Measurements from ENCODE around the gene RAPGEF5.
A peak's percentile ranks its signal among the peaks of the same experiment; 100 is the strongest.

Gene RAPGEF5

DNA sequence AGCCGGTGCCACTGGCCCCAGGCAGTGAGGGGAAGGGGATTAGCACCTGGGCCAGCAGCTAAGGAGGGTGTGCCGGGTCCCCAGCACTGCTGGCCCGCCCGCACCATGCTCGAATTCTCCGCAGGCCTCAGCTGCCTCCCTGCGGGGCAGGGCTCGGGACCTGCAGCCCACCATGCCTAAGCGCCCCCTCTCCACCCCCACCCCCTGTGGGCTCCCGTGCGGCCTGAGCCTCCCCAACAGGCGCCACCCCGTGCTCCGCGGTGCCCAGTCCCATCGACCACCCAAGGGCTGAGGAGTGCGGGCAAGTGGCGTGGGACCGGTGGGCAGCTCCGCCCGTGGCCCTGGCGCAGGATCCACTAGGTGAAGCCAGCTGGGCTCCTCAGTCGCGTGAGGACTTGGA is 266.4 kb downstream of the RAPGEF5 start:
- Histone ChIP-seq H3K4me3 (ENCODE audit: low read depth, low read length) (no peak overlapping the region), H3K27me3 (replicated peaks) (no peaks in the 10 kb centered on the region), H3K27ac (no peak overlapping the region), H3K36me3 (replicated peaks) (no peaks in the 10 kb centered on the region)
- in situ Hi-C loops (cut with HindIII; ENCODE audit: low pct_ligation_motif_present, low sequenced_read_pairs): no loop called here
- no peak for DNase-seq
- TF ChIP-seq, protein P1, sequence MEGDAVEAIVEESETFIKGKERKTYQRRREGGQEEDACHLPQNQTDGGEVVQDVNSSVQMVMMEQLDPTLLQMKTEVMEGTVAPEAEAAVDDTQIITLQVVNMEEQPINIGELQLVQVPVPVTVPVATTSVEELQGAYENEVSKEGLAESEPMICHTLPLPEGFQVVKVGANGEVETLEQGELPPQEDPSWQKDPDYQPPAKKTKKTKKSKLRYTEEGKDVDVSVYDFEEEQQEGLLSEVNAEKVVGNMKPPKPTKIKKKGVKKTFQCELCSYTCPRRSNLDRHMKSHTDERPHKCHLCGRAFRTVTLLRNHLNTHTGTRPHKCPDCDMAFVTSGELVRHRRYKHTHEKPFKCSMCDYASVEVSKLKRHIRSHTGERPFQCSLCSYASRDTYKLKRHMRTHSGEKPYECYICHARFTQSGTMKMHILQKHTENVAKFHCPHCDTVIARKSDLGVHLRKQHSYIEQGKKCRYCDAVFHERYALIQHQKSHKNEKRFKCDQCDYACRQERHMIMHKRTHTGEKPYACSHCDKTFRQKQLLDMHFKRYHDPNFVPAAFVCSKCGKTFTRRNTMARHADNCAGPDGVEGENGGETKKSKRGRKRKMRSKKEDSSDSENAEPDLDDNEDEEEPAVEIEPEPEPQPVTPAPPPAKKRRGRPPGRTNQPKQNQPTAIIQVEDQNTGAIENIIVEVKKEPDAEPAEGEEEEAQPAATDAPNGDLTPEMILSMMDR (IDR thresholded peaks at IDR 0.05; ENCODE audit: low read depth, low read length, missing control alignments): no peak

DNA sequence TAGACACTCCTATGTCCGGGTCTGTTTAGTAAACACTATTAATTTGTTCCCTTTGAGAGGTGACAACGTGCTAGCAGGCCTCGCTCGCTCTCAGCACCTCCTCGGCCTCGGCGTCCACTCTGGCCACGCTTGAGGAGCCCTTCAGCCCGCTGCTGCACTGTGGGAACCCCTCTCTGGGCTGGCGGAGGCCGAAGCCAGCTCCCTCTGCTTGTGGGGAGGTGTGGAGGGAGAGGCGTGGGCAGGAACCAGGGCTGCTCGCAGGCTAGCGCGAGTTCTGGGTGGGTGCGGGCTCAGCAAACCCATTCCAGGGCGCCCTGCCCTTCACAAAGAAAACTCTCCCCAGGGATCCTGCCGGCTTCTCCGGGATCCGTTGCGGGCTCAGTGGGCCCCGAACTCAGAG is 266.8 kb downstream of the RAPGEF5 start:
- TF ChIP-seq, protein P1 (IDR thresholded peaks at IDR 0.05; ENCODE audit: low read depth, low read length, missing control alignments): no peak
- Histone ChIP-seq H3K4me3 (ENCODE audit: low read depth, low read length) (no peak overlapping the region), H3K27me3 (replicated peaks) (no peaks in the 10 kb centered on the region), H3K36me3 (replicated peaks) (no peaks in the 10 kb centered on the region), H3K27ac (no peak overlapping the region)
- in situ Hi-C loops (cut with HindIII; ENCODE audit: low pct_ligation_motif_present, low sequenced_read_pairs): no loop called here
- DNase-seq: no peak

DNA sequence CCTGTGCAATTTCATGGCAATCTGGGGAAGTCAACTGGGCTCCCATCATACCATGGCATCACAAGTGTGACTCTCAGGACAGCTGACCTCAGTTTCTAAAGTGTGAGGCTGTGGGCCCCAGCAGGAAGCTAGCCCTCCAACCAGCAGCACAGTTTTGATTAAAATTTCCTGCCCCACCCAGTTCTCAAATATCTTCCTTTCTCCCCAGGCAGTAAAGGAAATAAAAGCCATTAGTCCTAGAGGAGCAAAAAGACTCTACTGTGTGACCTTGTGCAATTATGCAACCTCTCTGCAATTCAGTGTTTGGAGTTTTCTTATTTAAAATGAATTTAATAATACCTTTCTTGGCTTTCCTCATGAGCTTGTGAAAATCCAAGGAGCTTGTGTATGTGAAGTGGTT is 268.1 kb downstream of the RAPGEF5 start:
- Histone ChIP-seq H3K27me3 (replicated peaks) (no peaks in the 10 kb centered on the region), H3K36me3 (replicated peaks) (no peaks in the 10 kb centered on the region), H3K4me3 (ENCODE audit: low read depth, low read length) (no peak overlapping the region), H3K27ac (no peak overlapping the region)
- DNase-seq: no peak
- TF ChIP-seq, protein P1 (IDR thresholded peaks at IDR 0.05; ENCODE audit: low read depth, low read length, missing control alignments): no peak
- in situ Hi-C loops (cut with HindIII; ENCODE audit: low pct_ligation_motif_present, low sequenced_read_pairs): no loop called here

DNA sequence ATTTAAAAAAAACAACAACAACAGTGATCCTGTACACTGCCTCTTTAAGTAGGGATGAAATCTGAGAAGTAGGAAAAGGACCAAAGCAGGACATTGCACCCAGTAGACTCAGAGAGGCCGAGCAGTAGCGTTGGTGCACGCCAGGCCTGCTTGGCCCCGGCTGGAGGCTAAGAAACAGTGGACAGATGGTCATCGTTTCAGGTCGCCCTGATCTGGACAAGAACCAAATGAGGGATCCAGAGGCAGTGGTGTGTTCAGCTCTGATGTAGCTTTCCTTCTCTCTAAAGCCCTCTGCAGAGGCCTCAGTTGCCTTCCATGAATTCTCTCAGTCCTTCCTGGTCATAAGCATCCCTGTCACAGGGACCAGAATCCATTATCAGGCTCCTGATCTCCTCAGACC is 269.1 kb downstream of the RAPGEF5 start:
- in situ Hi-C loops (cut with HindIII; ENCODE audit: low pct_ligation_motif_present, low sequenced_read_pairs): no loop called here

DNA sequence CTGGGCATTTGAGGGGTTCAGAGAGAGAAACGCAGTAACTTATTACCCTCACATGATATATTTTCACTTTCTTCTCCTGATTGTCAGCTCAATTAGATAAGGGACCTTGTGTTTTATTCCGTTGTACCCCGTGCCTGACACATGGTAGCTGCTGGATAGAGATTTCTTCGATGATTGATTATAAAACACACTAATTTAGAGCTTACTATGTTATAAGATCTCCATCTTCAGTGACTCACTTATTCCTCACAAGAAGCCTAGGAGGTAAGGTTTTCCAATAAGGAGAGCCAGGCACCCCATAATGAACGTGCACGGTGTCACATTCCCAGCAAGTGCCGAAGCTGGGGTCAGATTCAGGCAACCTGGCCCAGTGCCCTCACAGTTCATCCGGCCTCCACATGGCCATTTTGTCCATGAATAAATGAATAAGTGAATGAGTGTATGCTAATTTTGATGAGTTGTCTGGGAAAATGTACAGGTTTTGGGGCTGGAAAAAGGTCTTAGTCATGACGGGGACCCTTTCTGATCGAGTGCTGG is 273.2 kb downstream of the RAPGEF5 start:
- TF ChIP-seq, protein P1 (IDR thresholded peaks at IDR 0.05; ENCODE audit: low read depth, low read length, missing control alignments): no peak
- DNase-seq: no peak
- H3K27me3 ChIP-seq (replicated peaks): no peaks in the 10 kb centered on the region
- H3K27ac ChIP-seq: peak overlapping the region; percentile 67
- no peaks in the 10 kb centered on the region for H3K36me3 ChIP-seq (replicated peaks)
- peak overlapping the region; percentile 73 for H3K4me3 ChIP-seq (ENCODE audit: low read depth, low read length)
- in situ Hi-C loops (cut with HindIII; ENCODE audit: low pct_ligation_motif_present, low sequenced_read_pairs): no loop called here

More for the DNA sequence above, 269.1 kb downstream of the RAPGEF5 start:
- TF ChIP-seq, protein P1 (IDR thresholded peaks at IDR 0.05; ENCODE audit: low read depth, low read length, missing control alignments): no peak
- no peaks in the 10 kb centered on the region for H3K27me3 ChIP-seq (replicated peaks)
- no peaks in the 10 kb centered on the region for H3K36me3 ChIP-seq (replicated peaks)
- H3K4me3 ChIP-seq (ENCODE audit: low read depth, low read length): no peak overlapping the region
- H3K27ac ChIP-seq: no peak overlapping the region
- no peak for DNase-seq

All from brain microvascular endothelial cell (primary cell).